Lower leg skin (tissue), 4 donors: Measurements from ENCODE around the gene WBP11. TPM values are rescaled to one million over a fixed set of nuclear protein-coding genes. Genes with fewer than 3 reads are reported as not detected.
"Not testable (repeated sequence)": the region's sequence is repeated elsewhere in the genome, so short reads cannot be mapped to it uniquely, and the experiment has no call there.

Experiments used
- DNase-seq, 2 donors: peaks; one replicate each; pipeline ENCODE4 v3.0.0-alpha.2; 2019; ENCODE audit warnings: low spot score in 2 of 2
- H3K4me3 ChIP-seq: fragments of 200-600 bp; sonication (generic); 2 replicates; pipeline ENCODE4 v1.5.1; 2017; ENCODE audit warnings: mild to moderate bottlenecking, low read depth; ENCODE audit not compliant: poor library complexity, severe bottlenecking
- POLR2A ChIP-seq, 2 donors: fragments of 450-650 bp; IDR thresholded peaks; one replicate each; pipeline ENCODE4 v1.6.1; 2016 to 2017; ENCODE audit warnings: antibody characterized with exemption in 2 of 2, mild to moderate bottlenecking in 1 of 2, moderate library complexity in 1 of 2
- WGBS, 2 donors: methylation state at CpG; one replicate each; pipeline ENCODE4 v1.1.5; 2018; 5-methylcytosine and 5-hydroxymethylcytosine counted together
- intact Hi-C: fragments of 100-400 bp; cut with DNase I; formaldehyde crosslinking; loops from one replicate; pipeline ENCODE4 v1.15.0; 2023; ENCODE audit warnings: low total_unique reads
- total RNA-seq, 4 donors: library from RNA; depleted of rRNA; stranded (reverse); fragments of >200 nt; gene quantifications; one replicate each; pipeline ENCODE4 v1.1.0, GENCODE V29; 2016
- TF ChIP-seq, protein P1 (sequence below), 3 donors: fragments of 450-650 bp; IDR thresholded peaks; one replicate each; pipeline ENCODE4 v1.5.1; 2016; ENCODE audit warnings: antibody characterized with exemption in 3 of 3, mild to moderate bottlenecking in 3 of 3, moderate library complexity in 2 of 3

The WBP11 gene
- total RNA-seq, 4 donors from 2014 or later, result 12.1 to 23.2 (median 21.0) TPM

DNA sequence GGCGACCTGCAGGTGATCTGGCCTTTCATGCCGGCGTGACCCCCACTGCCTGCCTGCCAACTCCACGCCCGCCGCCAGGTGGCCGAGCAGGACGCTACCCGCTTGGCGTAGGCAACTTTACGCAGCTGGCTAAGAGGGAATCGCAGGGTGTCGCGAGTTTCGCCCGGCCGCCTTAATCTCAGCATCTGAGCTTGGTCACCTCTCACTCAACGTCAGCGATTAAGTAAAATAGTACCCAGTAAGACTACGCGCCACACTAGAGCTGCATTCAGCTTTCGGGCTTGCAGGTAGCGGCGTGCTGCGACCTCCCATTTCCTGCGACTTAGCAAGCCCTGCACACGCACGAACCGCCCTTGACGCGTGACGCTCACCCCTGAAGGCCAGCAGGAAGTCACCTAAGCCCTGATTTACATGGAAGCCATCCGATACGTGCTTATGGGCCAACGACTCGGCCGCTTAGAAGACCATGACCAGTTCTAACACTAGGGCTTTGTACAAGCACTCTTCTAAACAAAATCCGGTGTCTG lies 33.2 kb downstream of the WBP11 start:
- WGBS, 2 donors, result 0% methylated on average over 30 to 31 of the region's 38 CpGs
- H3K4me3 ChIP-seq, result peak overlapping the region; percentile 78
- DNase-seq, result peak; percentile 77 to 96
- intact Hi-C loops, result no loop called here
- TF ChIP-seq, protein P1, sequence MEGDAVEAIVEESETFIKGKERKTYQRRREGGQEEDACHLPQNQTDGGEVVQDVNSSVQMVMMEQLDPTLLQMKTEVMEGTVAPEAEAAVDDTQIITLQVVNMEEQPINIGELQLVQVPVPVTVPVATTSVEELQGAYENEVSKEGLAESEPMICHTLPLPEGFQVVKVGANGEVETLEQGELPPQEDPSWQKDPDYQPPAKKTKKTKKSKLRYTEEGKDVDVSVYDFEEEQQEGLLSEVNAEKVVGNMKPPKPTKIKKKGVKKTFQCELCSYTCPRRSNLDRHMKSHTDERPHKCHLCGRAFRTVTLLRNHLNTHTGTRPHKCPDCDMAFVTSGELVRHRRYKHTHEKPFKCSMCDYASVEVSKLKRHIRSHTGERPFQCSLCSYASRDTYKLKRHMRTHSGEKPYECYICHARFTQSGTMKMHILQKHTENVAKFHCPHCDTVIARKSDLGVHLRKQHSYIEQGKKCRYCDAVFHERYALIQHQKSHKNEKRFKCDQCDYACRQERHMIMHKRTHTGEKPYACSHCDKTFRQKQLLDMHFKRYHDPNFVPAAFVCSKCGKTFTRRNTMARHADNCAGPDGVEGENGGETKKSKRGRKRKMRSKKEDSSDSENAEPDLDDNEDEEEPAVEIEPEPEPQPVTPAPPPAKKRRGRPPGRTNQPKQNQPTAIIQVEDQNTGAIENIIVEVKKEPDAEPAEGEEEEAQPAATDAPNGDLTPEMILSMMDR (IDR thresholded peaks at IDR 0.05), result peak in 1 of 3 donors; percentile 79
- no peak for TF ChIP-seq POLR2A (IDR thresholded peaks at IDR 0.05)

DNA sequence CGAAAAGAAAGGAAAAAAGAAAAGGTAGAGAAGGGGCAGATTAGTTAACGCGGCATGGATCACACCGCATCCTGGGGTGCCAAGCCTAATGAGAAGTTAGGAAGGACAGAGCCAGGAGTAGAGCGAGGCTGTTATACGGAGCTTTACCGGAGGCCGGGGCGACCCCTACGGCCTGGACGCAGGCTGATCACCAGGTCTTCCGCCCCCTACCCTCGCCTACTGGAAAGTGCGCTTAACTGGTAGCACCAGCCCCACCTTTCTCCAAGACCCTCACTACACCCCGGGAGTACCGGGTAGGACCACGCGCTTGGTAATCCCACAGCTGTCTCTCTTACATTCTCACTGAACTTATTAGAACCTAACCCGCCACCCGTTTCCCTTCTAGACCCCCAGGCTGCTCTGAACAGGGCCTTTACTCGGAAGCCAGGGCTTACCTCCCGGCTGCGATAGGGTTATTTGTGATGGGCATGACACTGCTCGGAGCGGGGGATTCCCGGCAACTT lies 33.8 kb downstream of the WBP11 start:
- WGBS, 2 donors, result 2 to 6% methylated on average over 26 of the region's 26 CpGs
- H3K4me3 ChIP-seq, result peak overlapping the region; percentile 78
- TF ChIP-seq POLR2A (IDR thresholded peaks at IDR 0.05), result no peak
- intact Hi-C loops, result no loop called here
- peak in 1 of 2 donors; percentile 89 for DNase-seq

DNA sequence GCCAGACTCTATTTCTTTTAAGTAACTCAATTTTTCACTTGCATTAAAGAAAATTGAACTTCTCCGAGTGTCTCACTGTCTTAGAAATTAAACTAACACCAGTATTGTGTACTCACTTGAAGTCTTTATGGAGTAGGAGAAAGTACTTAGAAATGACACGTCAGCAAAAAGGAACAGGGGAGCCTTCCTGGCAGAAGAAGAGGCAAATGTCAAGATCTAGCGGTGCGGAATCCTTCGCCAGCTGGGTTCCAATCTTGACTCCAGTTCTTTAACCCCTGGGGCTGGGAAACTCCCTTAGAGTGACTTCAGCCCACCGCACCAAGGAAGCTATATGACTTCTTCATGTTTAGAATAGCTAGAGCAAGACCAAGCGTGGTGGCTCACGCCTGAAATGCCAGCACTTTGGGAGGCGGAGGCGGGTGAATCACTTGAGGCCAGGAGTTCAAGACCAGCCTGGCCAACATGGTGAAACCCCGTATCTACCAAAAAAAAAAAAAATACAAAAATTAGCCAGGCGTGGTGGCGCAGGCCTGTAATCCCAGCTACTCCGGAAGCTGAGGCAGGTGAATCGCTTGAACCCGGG lies 34.4 kb downstream of the WBP11 start:
- TF ChIP-seq, protein P1 (IDR thresholded peaks at IDR 0.05), result no peak
- TF ChIP-seq POLR2A (IDR thresholded peaks at IDR 0.05), result no peak
- no peak overlapping the region for H3K4me3 ChIP-seq
- DNase-seq, result peak in 1 of 2 donors; percentile 87
- 29% methylated on average over 15 to 16 of the region's 16 CpGs for WGBS, 2 donors
- intact Hi-C loops, result no loop called here

DNA sequence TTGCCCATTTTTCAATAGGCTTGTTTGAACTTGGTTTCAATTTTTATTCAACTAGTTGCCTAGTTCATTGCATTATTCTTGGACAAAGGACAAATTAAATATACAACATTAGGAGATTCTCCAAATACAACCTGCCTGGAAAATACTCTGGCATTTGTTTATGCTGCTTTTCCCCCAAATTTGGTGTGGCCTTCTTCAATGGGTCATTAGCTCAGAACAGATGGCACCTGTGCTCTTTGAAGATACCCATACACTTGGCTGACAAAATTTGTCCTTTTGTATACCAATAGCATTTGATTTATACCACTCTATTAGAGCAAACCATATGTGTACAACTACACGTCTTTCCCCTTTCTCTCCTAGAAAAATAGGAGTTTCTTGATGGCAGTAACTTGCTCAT lies 35.7 kb downstream of the WBP11 start:
- DNase-seq, result no peak
- WGBS, 2 donors, result 55 to 74% methylated on average over 1 of the region's 1 CpG
- H3K4me3 ChIP-seq, result no peak overlapping the region
- intact Hi-C loops, result no loop called here
- TF ChIP-seq, protein P1 (IDR thresholded peaks at IDR 0.05), result no peak
- TF ChIP-seq POLR2A (IDR thresholded peaks at IDR 0.05), result no peak

DNA sequence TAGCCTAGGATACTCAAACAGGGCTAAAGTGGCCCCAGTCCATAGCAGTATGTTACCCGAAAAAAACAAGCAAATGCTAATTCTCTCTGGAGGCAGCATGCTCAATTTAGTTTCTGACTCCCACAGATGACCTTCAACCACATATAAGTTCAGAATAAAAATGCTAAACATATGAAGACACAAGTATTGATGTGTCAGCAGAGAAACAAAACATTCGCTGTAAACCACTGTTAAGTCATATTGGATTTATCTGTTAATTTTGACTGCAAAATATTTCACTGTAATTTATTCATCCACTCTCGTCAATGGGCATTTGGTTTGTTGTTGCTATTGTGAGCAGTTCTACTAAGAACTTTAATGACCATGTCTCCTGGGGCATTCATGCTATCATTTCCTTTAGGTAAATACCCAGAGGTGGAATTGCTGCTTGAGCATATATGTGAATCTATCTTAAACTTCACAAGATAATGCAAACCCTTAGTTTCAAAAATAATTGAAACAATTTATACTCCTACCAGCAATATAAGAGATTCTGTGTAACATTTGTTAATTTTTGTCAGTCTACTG lies 36.5 kb downstream of the WBP11 start:
- no peak overlapping the region for H3K4me3 ChIP-seq
- DNase-seq, result no peak
- WGBS, 2 donors, result 84 to 87% methylated on average over 3 of the region's 3 CpGs
- TF ChIP-seq, protein P1 (IDR thresholded peaks at IDR 0.05), result no peak
- TF ChIP-seq POLR2A (IDR thresholded peaks at IDR 0.05), result no peak
- intact Hi-C loops, result no loop called here

DNA sequence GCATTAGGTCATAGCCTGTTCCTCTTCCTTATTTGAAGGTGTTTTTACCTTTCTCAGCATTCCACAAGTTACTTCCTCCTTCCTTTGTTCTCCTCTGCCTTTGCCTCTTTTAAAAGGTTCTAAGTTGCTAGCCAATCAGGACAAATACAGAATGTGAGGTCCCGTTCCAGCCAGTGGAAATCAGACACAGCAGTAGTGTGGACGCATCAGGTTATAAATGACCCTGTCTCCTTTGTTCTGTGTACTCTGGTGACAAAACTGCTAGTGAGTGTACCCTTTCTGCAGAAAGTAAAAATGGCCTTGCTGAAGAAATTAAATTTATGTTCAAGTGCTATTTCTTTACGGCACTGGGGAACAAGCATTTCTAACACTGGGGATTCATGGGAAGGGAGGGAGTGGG lies 37.3 kb downstream of the WBP11 start:
- intact Hi-C loops, H3K4me3 ChIP-seq, DNase-seq: not testable (repeated sequence)
- 84 to 98% methylated on average over 3 of the region's 3 CpGs for WGBS, 2 donors
